ENCODE data around the gene ZFP92. TPM values are rescaled to one million over a fixed set of nuclear protein-coding genes. Genes with fewer than 3 reads are reported as not detected.

ZFP92 gene
- total and polyA plus RNA-seq, 2 donors (not counting 3 experiments of a cell fraction or from before 2014, with no cell fraction given) = 0.36 to 1.2 TPM

DNA sequence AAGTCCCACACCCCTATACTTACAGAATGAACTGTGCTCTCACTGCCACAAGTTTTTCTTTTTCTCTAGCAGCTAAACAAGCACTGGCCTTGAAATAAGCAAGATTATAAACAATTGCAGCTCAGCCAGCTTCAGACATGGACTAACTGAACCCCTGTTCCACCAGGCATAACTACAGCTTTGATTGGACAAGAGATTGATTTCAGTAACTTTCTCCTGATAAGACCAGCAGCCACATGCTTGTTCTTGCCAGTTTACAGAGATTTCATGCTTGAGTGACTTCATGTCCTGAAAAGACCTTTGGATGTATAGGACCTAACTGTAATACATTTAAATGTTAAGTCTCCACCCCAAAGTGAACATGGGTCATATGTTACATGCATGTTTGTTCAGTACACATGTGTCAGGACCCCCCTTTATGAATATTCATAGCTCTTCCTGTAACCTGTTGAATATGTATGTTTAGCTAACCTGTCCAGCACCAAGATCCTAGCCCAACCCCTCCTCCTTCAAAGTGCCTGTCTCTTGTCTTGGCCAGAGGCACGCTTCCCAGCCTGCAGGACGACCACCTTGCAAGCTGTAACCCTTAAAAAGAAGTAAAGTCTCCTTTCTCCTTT is 49.4 kb upstream of the ZFP92 start:
- POLR2A ChIA-PET = no interaction called here
- H3K4me1 ChIP-seq (ENCODE audit: control insufficient read depth, extremely low read depth, insufficient read depth, low read length) = no peaks in the 10 kb centered on the region
- peaks cover 0 to 3% of the 10 kb centered on the region in 2 experiments for H3K27me3 ChIP-seq (ENCODE audit: control insufficient read depth in 2 of 2, insufficient read depth in 2 of 2, low read length in 2 of 2)
- FAIRE-seq = no peak
- TF ChIP-seq POLR2AphosphoS5 (IDR thresholded peaks at IDR 0.05; ENCODE audit: insufficient read depth, low read depth, low read length) (no peak), JUN (IDR thresholded peaks at IDR 0.05; ENCODE audit: borderline replicate concordance, insufficient read depth, insufficient read length, low read depth) (no peak), MAX (IDR thresholded peaks at IDR 0.05; ENCODE audit: insufficient read depth, insufficient read length) (no peak), MYC (IDR thresholded peaks at IDR 0.05; ENCODE audit: low read depth, low read length) (no peak), POLR2A (IDR thresholded peaks at IDR 0.05; ENCODE audit: low read depth, low read length) (no peak), CTCF (IDR thresholded peaks at IDR 0.05; ENCODE audit: extremely low read depth in 1 of 2, insufficient read depth in 1 of 2, low read depth in 1 of 2, low read length in 2 of 2) (no peak), FOS (IDR thresholded peaks at IDR 0.05; ENCODE audit: borderline replicate concordance, insufficient read depth, low read length) (no peak), EZH2 (IDR thresholded peaks at IDR 0.05; ENCODE audit: borderline replicate concordance, low read depth, low read length, severe bottlenecking) (no peak)
- H3K9me1 ChIP-seq (replicated peaks; ENCODE audit: control insufficient read depth, extremely low read depth, insufficient read depth, low read length) = no peaks in the 10 kb centered on the region
- dilution Hi-C loops (cut with MboI; ENCODE audit: extremely low pct_ligation_motif_present, low sequenced_read_pairs) = no loop called here
- H3K4me3 ChIP-seq (replicated peaks in 1 of 3; ENCODE audit: insufficient read depth in 1 of 3, low read depth in 1 of 3, low read length in 3 of 3) = no peak overlapping the region
- no peaks in the 10 kb centered on the region for H3K36me3 ChIP-seq (ENCODE audit: control insufficient read depth in 2 of 2, extremely low read depth in 1 of 2, insufficient read depth in 2 of 2, low read length in 2 of 2)
- no peaks in the 10 kb centered on the region for H3K9me3 ChIP-seq (replicated peaks; ENCODE audit: control insufficient read depth, insufficient read depth, low read length)
- no peaks in the 10 kb centered on the region for H4K20me1 ChIP-seq (replicated peaks; ENCODE audit: control insufficient read depth, extremely low read depth, insufficient read depth, low read length)
- intact Hi-C loops (cut with micrococcal nuclease) = no loop called here
- no peak overlapping the region for H3K9ac ChIP-seq (replicated peaks; ENCODE audit: extremely low read depth, insufficient read depth, low read length)
- no peak for DNase-seq (ENCODE audit: low read depth, low spot score)
- BruUV-seq (replicated peaks) = no TSS peak
- no peak overlapping the region for H3K4me2 ChIP-seq (ENCODE audit: insufficient read depth, low read length)
- CTCF ChIA-PET = no interaction called here
- H3K79me2 ChIP-seq (ENCODE audit: control insufficient read depth, insufficient read depth, low read length) = no peaks in the 10 kb centered on the region
- no peak overlapping the region for H2AFZ ChIP-seq (ENCODE audit: low read depth, low read length)
- no peak overlapping the region for H3K27ac ChIP-seq (ENCODE audit: insufficient read depth, low read depth, low read length)

Data from endothelial cell of umbilical vein (primary cell).